Measurements from ENCODE around the gene PNLDC1.
"Not testable (repeated sequence)": the region's sequence is repeated elsewhere in the genome, so short reads cannot be mapped to it uniquely, and the experiment has no call there.

The PNLDC1 gene

DNA sequence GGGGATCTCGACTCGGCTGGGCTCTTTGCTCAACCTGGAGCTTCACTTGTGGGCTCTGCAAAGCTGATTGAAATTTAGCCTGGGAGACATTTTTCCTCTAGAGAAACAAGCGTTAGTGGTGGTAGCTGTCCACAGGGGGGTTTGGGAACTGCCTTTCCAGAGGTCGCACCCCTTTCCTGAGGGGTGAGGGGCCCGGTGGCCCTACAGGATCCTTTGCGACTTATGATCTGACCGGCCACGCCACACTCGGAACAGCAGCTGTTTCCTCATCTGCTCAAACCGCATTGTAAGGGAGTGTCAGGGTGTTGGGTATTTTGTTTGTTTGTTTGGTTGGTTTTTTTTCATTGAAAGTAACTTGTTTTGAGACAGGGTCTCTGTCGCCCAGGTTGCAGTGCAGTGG is 21.0 kb downstream of the PNLDC1 start:
- POLR2A ChIA-PET, result no interaction called here

DNA sequence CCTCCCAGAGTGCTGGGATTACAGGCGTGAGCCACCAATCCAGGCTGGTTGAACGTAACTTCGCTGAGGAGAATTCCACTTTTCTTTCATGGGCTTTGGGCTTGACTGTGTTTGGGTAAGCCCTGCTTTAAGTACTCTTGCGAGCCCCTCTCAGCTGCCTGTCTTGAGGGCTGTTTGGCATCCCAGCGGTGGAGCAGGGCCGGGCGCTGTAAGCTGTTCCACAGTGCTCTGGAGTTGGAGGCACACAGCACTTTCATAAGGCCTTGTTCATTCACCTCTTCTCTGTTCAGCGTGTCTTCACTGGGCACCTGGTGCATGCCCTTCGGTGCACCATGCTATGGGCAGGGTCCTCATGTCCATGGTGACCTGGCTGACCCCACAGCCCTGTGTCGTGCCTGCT is 21.6 kb downstream of the PNLDC1 start:
- POLR2A ChIA-PET, result interaction anchor here (0.7 kb wide), 1 partner anchor 32 kb away, joined by 4 read pairs; the partner anchor contains the start of gene MRPL18

More for the DNA sequence above, 21.0 kb downstream of the PNLDC1 start:
- TF ChIP-seq FOXM1 (IDR thresholded peaks at IDR 0.05; ENCODE audit: borderline replicate concordance) (no peak), TARDBP (IDR thresholded peaks at IDR 0.05) (no peak), SUZ12 (IDR thresholded peaks at IDR 0.05) (no peak), L3MBTL2 (conservative IDR thresholded peaks at IDR 0.05) (no peak), CTBP1 (IDR thresholded peaks at IDR 0.05; ENCODE audit: borderline replicate concordance) (no peak), BHLHE40 (IDR thresholded peaks at IDR 0.05; ENCODE audit: borderline replicate concordance) (no peak), ZNF384 (IDR thresholded peaks at IDR 0.05) (no peak), LEF1 (IDR thresholded peaks at IDR 0.05; ENCODE audit: borderline replicate concordance) (no peak), SP1 (IDR thresholded peaks at IDR 0.05) (no peak), NFRKB (IDR thresholded peaks at IDR 0.05) (no peak), FOXK2 (IDR thresholded peaks at IDR 0.05) (no peak), ARNT (IDR thresholded peaks at IDR 0.05) (no peak), ELF4 (IDR thresholded peaks at IDR 0.05) (no peak), HDGF (IDR thresholded peaks at IDR 0.05; ENCODE audit: borderline replicate concordance) (no peak), FOXA1 (IDR thresholded peaks at IDR 0.05) (no peak)
- TF ChIP-seq, protein P1, sequence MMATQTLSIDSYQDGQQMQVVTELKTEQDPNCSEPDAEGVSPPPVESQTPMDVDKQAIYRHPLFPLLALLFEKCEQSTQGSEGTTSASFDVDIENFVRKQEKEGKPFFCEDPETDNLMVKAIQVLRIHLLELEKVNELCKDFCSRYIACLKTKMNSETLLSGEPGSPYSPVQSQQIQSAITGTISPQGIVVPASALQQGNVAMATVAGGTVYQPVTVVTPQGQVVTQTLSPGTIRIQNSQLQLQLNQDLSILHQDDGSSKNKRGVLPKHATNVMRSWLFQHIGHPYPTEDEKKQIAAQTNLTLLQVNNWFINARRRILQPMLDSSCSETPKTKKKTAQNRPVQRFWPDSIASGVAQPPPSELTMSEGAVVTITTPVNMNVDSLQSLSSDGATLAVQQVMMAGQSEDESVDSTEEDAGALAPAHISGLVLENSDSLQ (IDR thresholded peaks at IDR 0.05), result no peak
- CTCF ChIA-PET, result no interaction called here
- no peak for DNase-seq (ENCODE audit: extremely low spot score)

DNA sequence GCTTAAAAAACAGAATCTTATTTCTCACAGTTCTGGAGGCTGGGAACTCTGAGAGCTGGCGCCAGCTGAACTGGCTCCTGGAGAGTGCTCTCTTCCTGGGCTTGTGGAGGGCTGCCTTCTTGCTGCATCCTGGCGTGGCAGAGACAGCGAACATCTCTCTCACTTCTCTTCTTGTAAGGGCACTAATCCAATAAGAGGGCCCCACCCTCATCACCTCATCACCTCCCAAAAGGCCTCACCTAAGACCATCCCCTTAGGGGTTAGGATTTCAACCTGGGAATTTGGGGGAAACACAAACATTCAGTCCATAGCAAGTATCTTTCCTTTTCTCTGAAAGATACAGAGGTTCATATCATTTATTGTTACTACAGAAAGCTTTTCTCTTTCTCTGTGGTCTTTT is 23.9 kb downstream of the PNLDC1 start:
- ChIA-PET POLR2A (no interaction called here), CTCF (no interaction called here)
- DNase-seq (ENCODE audit: extremely low spot score), result no peak
- no peak for TF ChIP-seq ZNF384 (IDR thresholded peaks at IDR 0.05)
- TF ChIP-seq NFRKB (IDR thresholded peaks at IDR 0.05), result no peak

More for the DNA sequence above, 21.6 kb downstream of the PNLDC1 start:
- no peak for TF ChIP-seq SP1 (IDR thresholded peaks at IDR 0.05)
- TF ChIP-seq BHLHE40 (IDR thresholded peaks at IDR 0.05; ENCODE audit: borderline replicate concordance), result no peak
- TF ChIP-seq FOXA1 (IDR thresholded peaks at IDR 0.05), result no peak
- TF ChIP-seq ARNT (IDR thresholded peaks at IDR 0.05), result no peak
- TF ChIP-seq L3MBTL2 (conservative IDR thresholded peaks at IDR 0.05), result no peak
- TF ChIP-seq, protein P1 (IDR thresholded peaks at IDR 0.05), result no peak
- TF ChIP-seq ELF4 (IDR thresholded peaks at IDR 0.05), result no peak
- no peak for TF ChIP-seq SUZ12 (IDR thresholded peaks at IDR 0.05)
- TF ChIP-seq TARDBP (IDR thresholded peaks at IDR 0.05), result no peak
- no peak for TF ChIP-seq FOXM1 (IDR thresholded peaks at IDR 0.05; ENCODE audit: borderline replicate concordance)
- no peak for TF ChIP-seq HDGF (IDR thresholded peaks at IDR 0.05; ENCODE audit: borderline replicate concordance)
- no peak for TF ChIP-seq NFRKB (IDR thresholded peaks at IDR 0.05)
- no peak for TF ChIP-seq CTBP1 (IDR thresholded peaks at IDR 0.05; ENCODE audit: borderline replicate concordance)
- CTCF ChIA-PET, result no interaction called here
- DNase-seq (ENCODE audit: extremely low spot score), result no peak

DNA sequence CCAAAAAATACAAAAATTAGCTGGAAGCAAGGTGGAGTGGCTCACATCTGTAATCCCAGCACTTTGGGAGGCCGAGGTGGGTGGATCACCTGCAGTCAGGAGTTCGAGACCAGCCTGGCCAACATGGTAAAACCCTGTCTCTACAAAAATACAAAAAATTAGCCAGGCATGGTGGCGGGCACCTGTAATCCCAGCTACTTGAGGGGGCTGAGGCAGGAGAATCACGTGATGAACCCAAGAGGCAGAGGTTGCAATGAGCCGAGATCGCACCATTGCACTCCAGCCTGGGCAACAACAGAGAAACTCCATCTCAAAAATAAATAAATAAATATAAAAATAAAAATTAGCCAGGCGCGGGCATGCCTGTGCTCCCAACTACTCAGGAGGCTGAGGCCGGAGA is 24.6 kb downstream of the PNLDC1 start:
- CTCF ChIA-PET; POLR2A ChIA-PET; DNase-seq (ENCODE audit: extremely low spot score): not testable (repeated sequence)

DNA sequence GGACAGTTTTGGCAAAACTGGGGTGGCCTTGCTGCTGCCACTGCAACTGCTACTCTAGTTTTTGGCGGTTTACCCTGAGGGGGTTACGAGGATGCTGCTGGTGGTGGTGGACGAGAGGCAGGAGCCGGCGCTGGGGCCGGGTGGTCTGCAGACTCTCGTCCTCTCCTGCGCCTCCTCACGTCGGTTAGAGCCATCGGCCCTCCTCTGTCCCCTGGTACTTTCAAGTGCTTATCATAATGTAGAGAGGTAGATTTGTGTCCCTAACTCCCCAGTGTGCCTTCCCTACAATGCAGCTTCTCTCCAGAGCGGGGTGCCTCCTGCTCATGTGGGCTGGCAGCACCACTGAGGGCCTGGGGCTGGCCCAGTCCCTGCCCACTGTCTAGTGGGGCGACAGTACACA is 25.9 kb downstream of the PNLDC1 start:
- CTCF ChIA-PET, result no interaction called here
- no peak for DNase-seq (ENCODE audit: extremely low spot score)
- TF ChIP-seq HDGF (IDR thresholded peaks at IDR 0.05; ENCODE audit: borderline replicate concordance) (no peak), NFRKB (IDR thresholded peaks at IDR 0.05) (no peak), SUZ12 (IDR thresholded peaks at IDR 0.05) (no peak), L3MBTL2 (conservative IDR thresholded peaks at IDR 0.05) (no peak), FOXM1 (IDR thresholded peaks at IDR 0.05; ENCODE audit: borderline replicate concordance) (no peak), ZNF384 (IDR thresholded peaks at IDR 0.05) (no peak), LEF1 (IDR thresholded peaks at IDR 0.05; ENCODE audit: borderline replicate concordance) (no peak), FOXK2 (IDR thresholded peaks at IDR 0.05) (no peak), FOXA1 (IDR thresholded peaks at IDR 0.05) (no peak), CTBP1 (IDR thresholded peaks at IDR 0.05; ENCODE audit: borderline replicate concordance) (no peak), ELF4 (IDR thresholded peaks at IDR 0.05) (no peak), SP1 (IDR thresholded peaks at IDR 0.05) (no peak)
- TF ChIP-seq, protein P1 (IDR thresholded peaks at IDR 0.05), result no peak
- POLR2A ChIA-PET, result no interaction called here

DNA sequence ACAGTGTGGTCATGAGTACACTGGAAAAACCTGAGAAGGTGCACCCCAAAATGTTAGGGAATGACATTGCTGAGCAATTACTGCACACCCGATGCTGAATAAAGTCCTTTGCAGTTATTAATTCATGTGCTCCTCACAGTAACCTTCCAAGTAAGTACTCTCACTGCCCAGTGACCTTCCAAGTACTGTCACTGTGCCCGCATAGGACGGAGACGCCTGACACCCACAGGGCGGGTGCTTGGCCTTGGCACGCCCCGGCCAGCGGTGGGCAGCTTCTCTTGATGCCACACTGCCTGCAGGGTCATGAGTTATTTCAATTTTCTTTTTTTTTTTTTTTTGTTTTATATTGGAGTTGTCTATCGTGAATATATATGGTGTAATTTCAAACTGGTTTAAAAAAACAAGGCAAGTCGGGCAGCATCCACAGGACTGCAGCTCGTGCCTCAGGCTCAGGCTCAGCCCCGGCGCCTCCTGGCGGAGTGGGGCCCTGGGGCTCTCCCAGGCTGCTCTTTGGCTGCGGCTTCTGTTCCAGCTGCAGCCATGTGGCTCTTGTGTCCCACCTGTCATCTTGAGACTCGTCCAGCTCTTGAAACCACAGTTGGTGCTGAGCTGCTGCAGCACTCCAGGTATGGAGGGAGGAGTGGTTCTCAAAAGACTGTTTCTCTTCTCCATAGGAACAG is 27.0 kb downstream of the PNLDC1 start:
- ChIA-PET CTCF (no interaction called here), POLR2A (no interaction called here)
- TF ChIP-seq HDGF (IDR thresholded peaks at IDR 0.05; ENCODE audit: borderline replicate concordance) (no peak), LEF1 (IDR thresholded peaks at IDR 0.05; ENCODE audit: borderline replicate concordance) (no peak), BHLHE40 (IDR thresholded peaks at IDR 0.05; ENCODE audit: borderline replicate concordance) (no peak), FOXA1 (IDR thresholded peaks at IDR 0.05) (no peak), ELF4 (IDR thresholded peaks at IDR 0.05) (no peak), TARDBP (IDR thresholded peaks at IDR 0.05) (no peak), SP1 (IDR thresholded peaks at IDR 0.05) (no peak), FOXK2 (IDR thresholded peaks at IDR 0.05) (no peak), CTBP1 (IDR thresholded peaks at IDR 0.05; ENCODE audit: borderline replicate concordance) (no peak)
- TF ChIP-seq, protein P1 (IDR thresholded peaks at IDR 0.05), result no peak
- no peak for DNase-seq (ENCODE audit: extremely low spot score)
